ENCODE measurements around the gene SLC12A5.

DNA sequence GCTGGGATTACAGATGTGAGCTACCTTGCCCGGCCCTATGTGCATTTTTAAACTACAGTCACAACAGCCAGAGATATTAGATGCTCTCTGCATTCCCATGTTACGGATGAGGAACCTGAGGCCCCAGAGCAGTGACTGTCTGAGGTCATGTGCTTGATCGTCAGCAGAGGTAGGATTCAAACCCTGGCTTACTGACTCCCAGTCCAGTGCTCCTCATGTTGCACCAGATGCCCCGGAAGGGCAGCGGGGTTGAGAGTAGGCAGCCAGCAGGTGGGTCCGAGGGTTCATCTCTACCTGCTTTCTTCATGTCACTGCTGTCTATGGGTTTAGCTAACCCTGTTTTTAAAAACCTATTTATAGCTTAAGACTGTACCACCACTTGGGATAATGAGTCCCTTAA lies 47.8 kb upstream of the SLC12A5 start:
- no peak for TF ChIP-seq CTCF (IDR thresholded peaks at IDR 0.05)
- no peak for TF ChIP-seq POLR2A (IDR thresholded peaks at IDR 0.05)
